Measurements from ENCODE around the gene CNTN4.

GRCh38 chr3:2211568-2211967, 112.9 kb downstream of the CNTN4 start:
- TF ChIP-seq EZH2 (IDR thresholded peaks at IDR 0.05) (no peak), POLR2AphosphoS5 (IDR thresholded peaks at IDR 0.05; ENCODE audit: borderline replicate concordance, low read depth, low read length) (no peak), FOXP2 (optimal IDR thresholded peaks at IDR 0.05; ENCODE audit: control extremely low read depth, extremely low read length, insufficient read depth) (no peak)

All from SK-N-MC (cell line).